IPS-18a (cell line): ENCODE data around the gene FAM20C.

ENCODE experiments used
- H3K27ac ChIP-seq: one replicate; pipeline ENCODE4 v1.5.1; 2013; ENCODE audit warnings: low read length
- H3K27me3 ChIP-seq: one replicate; pipeline ENCODE4 v1.6.1; 2013; ENCODE audit warnings: mild to moderate bottlenecking, low read length; ENCODE audit not compliant: control insufficient read depth, insufficient read depth
- H3K36me3 ChIP-seq: one replicate; pipeline ENCODE4 v1.6.1; 2013; ENCODE audit warnings: low read depth, low read length; ENCODE audit not compliant: control insufficient read depth
- H3K4me1 ChIP-seq: one replicate; pipeline ENCODE4 v1.6.1; 2013; ENCODE audit warnings: low read depth, low read length; ENCODE audit not compliant: control insufficient read depth
- H3K4me3 ChIP-seq: one replicate; pipeline ENCODE4 v1.5.1; 2013; ENCODE audit warnings: low read length
- H3K9ac ChIP-seq: one replicate; pipeline ENCODE4 v1.6.1; 2013; ENCODE audit warnings: mild to moderate bottlenecking, low read length, moderate library complexity
- H3K9me3 ChIP-seq: one replicate; pipeline ENCODE4 v1.6.1; 2013; ENCODE audit warnings: low read depth, low read length; ENCODE audit not compliant: control insufficient read depth

Gene FAM20C

DNA sequence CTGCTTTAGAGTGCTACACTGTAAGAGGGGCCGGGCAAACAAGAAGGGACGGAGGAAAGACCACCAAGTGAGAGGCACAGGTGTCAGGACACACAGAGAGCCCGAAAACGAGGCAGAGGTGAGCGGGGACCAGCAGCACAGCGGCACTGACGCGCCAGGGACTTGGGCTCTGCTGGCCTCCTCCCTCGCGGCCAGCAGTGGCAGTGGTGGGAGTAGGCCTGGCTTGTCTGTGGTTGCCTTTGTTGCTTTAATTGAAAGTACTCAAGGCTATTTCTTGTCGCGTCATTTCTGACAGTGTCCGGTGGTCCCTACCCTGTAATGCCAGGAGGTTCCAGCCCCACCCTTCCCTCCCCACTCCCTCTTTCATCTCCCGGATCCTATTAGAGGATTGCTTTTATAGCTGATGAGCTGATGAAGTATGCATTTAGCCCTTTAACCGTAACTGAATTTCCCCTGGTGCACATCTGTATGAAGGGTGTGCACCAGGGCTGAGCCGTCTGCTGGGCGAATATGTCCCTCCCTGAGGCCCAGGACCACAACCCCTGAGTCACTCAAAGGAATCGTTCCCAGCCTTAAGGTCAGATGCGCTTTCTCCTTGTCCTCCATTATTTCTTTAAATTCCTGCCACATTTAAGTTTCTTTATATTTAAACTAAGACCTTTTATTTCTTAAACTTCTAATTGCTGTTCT lies 39.5 kb upstream of the FAM20C start:
- Histone ChIP-seq H3K9ac (no peak overlapping the region), H3K36me3 (no peaks in the 10 kb centered on the region), H3K4me1 (peaks cover 23% of the 10 kb centered on the region), H3K27me3 (no peaks in the 10 kb centered on the region), H3K4me3 (no peak overlapping the region), H3K9me3 (no peaks in the 10 kb centered on the region), H3K27ac (no peak overlapping the region)

DNA sequence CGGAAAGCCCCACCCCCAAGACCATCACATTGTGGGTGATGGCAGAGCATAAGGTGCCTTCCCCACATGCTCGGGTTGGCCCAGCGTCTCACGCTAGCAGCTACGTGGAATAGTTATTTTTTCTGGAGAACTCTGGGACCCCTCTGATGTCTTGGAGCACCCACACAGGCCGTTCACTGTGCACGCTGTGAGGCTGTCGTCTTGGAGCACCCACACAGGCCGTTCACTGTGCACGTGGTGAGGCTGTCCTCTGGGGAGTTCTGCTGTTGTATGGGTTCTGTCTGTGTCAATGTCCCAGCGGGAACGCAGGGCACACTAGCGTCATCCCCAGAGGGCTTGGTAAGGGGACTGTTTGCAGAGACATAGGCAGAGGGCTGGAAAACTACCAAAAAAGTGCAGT lies 38.8 kb upstream of the FAM20C start:
- H3K27ac ChIP-seq: no peak overlapping the region
- no peak overlapping the region for H3K4me3 ChIP-seq
- no peaks in the 10 kb centered on the region for H3K36me3 ChIP-seq
- H3K9me3 ChIP-seq: no peaks in the 10 kb centered on the region
- no peak overlapping the region for H3K9ac ChIP-seq
- no peaks in the 10 kb centered on the region for H3K27me3 ChIP-seq
- H3K4me1 ChIP-seq: peaks cover 19% of the 10 kb centered on the region

GRCh38 chr7:154096-154799 lies 38.1 kb upstream of the FAM20C start:
- peaks cover 17% of the 10 kb centered on the region for H3K4me1 ChIP-seq
- no peak overlapping the region for H3K4me3 ChIP-seq
- no peaks in the 10 kb centered on the region for H3K9me3 ChIP-seq
- no peak overlapping the region for H3K9ac ChIP-seq
- H3K27me3 ChIP-seq: no peaks in the 10 kb centered on the region
- no peaks in the 10 kb centered on the region for H3K36me3 ChIP-seq
- H3K27ac ChIP-seq: no peak overlapping the region

DNA sequence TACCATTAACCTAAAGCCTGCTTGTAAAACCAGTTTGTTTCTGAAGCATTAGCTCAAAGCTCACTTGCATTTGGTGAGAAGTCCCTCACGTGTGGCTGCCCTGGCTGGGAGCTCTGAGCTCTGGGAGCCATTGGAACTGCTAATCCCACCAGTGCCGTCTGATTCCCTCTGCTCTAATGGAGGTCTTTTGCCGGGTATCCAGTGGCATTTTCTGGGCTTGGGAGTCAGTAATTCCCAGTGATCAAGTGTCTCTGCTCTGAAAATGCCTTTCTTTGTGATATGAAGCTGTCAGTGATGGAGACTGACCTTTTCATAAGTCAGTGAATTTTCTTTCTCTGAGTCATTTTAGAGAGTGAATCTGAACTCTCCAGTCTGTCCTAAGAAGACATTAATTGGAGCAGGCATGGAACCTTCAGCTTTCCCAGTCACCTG lies 36.9 kb upstream of the FAM20C start:
- Histone ChIP-seq H3K9ac (no peak overlapping the region), H3K27me3 (no peaks in the 10 kb centered on the region), H3K4me1 (peaks cover 13% of the 10 kb centered on the region), H3K9me3 (no peaks in the 10 kb centered on the region), H3K36me3 (no peaks in the 10 kb centered on the region), H3K27ac (no peak overlapping the region), H3K4me3 (no peak overlapping the region)

DNA sequence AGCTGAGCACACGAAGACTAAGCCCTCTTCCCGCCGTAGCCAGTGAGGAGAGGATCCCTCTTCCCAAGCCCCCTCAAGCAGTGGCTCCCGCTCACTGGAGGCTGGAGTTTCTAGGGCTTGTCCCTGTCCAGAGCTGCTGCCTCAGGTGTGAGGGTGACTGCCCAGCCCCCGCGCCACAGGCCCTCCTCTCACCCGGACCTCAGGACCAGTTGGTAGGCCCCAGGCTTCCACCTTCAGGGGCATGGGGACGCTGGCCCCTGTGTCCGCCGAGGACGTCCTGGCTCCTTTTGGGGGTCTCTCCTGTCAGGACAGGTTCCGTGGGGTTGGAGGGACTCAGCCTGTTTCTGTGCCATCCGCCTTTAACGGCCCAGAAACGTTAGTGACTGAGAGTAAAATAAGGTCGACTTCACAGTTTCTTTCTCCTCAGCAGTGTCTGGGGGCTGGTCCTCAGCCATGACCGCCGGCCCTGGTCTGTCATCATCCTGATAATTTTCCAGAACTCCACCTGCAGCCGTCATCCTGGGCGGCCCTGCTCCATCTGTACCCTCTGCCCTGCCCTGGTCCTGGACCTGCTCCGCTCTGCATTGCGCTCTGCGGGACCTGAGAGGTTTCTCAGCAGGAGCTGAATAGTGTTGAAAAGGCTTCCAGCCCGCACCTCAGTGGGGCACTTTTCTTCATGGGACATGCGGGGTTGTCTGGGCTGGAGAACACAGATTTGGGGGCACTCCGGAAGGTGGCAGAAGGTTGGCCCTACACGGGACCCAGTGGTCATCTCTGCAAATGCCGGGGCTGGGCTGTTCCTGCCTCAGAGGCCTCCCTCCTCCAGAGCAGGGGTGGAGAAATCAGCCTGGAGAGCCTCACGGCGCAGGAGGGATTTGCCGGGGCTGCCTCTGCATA lies 36.0 kb upstream of the FAM20C start:
- Histone ChIP-seq H3K9me3 (no peaks in the 10 kb centered on the region), H3K27me3 (no peaks in the 10 kb centered on the region), H3K4me3 (no peak overlapping the region), H3K4me1 (peaks cover 13% of the 10 kb centered on the region), H3K9ac (no peak overlapping the region), H3K27ac (no peak overlapping the region), H3K36me3 (no peaks in the 10 kb centered on the region)

GRCh38 chr7:157008-157310 lies 35.4 kb upstream of the FAM20C start:
- no peaks in the 10 kb centered on the region for H3K9me3 ChIP-seq
- no peaks in the 10 kb centered on the region for H3K36me3 ChIP-seq

GRCh38 chr7:157771-158625 lies 34.4 kb upstream of the FAM20C start:
- Histone ChIP-seq H3K4me1 (peaks cover 13% of the 10 kb centered on the region), H3K27ac (no peak overlapping the region), H3K36me3 (no peaks in the 10 kb centered on the region), H3K9me3 (no peaks in the 10 kb centered on the region), H3K4me3 (no peak overlapping the region), H3K9ac (no peak overlapping the region), H3K27me3 (no peaks in the 10 kb centered on the region)

More at GRCh38 chr7:157008-157310, 35.4 kb upstream of the FAM20C start:
- Histone ChIP-seq H3K27ac (no peak overlapping the region), H3K27me3 (no peaks in the 10 kb centered on the region), H3K9ac (no peak overlapping the region), H3K4me1 (peaks cover 13% of the 10 kb centered on the region), H3K4me3 (no peak overlapping the region)

DNA sequence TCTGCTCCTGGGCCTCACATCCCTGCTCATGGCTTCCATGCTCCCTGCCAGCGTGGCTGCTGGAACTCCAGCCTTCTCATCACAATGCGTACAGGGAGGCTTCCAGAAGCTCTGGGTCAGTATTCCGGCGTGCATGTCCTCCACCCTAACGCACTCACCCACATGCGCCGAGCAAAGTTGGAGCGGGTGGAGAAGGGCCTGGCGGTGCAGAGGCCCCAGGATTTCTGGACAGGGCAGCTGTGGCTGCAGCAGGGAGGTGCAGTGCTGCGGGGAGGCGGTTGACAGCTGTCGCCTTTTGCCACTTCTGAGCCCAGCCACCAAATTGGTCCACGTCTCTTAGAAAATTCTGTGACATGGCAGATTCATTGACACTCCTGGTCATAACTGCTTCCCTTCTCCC lies 33.6 kb upstream of the FAM20C start:
- Histone ChIP-seq H3K4me3 (no peak overlapping the region), H3K9ac (no peak overlapping the region), H3K9me3 (no peaks in the 10 kb centered on the region), H3K27me3 (no peaks in the 10 kb centered on the region), H3K4me1 (peaks cover 13% of the 10 kb centered on the region), H3K27ac (no peak overlapping the region), H3K36me3 (no peaks in the 10 kb centered on the region)

DNA sequence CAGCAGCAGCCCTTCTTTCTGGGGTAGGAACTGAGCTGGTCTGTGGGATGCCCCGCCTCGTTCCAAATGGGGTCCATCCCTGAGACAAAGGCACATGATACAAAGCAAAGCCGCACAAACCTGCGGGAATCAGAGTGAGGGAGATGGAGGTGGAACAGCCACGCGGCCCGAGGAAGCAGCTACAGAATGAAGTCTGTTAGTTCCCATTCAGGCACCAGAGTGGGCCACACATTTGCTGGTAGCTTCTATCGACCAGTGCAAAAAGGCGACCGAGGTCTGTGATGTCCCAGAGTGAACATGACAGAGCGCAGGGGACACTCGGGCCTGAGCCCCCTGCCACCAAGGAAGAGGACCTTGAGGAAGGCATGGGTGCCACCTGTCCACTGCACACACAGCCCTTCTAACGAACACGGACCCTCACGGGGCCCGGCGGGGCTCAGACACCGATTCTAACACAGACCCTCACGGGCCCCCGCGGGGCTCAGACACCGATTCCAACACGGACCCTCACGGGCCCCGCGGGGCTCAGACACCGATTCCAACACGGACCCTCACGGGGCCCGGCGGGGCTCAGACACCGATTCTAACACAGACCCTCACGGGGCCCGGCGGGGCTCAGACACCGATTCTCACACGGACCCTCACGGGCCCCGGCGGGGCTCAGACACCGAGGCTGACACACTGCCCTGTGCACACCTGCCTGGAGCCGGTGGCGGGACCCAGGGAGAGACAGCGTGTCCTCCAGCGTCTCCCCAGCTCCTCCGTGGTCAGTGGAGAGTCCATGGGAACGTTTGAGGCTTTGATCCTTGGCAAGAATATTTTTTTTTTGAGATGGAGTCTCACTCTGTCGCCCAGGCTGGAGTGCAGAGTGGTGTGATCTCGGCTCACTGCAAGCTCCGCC lies 32.8 kb upstream of the FAM20C start:
- Histone ChIP-seq H3K27ac (no peak overlapping the region), H3K36me3 (no peaks in the 10 kb centered on the region), H3K4me1 (peaks cover 13% of the 10 kb centered on the region), H3K9ac (no peak overlapping the region), H3K4me3 (no peak overlapping the region), H3K27me3 (no peaks in the 10 kb centered on the region), H3K9me3 (no peaks in the 10 kb centered on the region)

DNA sequence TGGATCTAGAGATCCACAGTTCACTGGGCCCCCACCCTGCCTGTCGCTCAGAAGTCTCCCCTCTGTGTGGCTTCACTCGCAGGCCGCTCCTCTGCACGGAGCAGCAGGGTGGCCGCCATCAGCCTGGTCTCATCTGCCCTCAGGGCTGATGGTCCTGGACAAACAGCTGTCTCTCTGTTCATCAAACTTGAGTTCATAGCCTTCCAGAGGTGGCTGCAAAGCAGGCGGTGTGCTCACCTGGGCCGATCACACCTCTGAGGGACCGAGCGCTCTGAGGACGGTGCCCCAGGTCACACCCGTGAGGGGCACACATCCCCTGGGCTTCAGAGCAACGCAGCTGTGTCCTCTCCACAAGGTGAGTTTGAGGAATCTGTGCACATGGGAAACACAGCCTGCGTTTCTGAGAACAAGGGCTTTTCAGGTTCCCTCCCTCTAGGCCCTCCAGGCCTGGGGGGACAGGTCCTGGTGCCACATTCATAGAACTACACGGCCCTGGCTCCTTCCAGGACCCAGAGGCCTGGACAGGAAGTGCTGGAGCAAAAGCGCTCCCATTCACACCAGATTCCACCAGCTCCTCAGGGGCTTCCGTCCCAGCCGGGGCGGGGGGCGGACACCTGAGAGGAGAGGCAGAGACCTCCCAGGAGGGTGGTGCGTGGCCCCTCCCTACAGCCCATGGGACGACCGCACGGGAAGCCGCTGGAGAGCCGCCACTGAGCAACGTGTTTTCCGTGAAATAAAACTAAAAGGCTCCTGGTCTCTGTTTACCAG lies 31.2 kb upstream of the FAM20C start:
- Histone ChIP-seq H3K36me3 (no peaks in the 10 kb centered on the region), H3K4me3 (no peak overlapping the region), H3K27me3 (no peaks in the 10 kb centered on the region), H3K9me3 (no peaks in the 10 kb centered on the region), H3K4me1 (peaks cover 9% of the 10 kb centered on the region), H3K27ac (no peak overlapping the region), H3K9ac (no peak overlapping the region)
